ENCODE measurements around the gene NPW. TPM values are rescaled to one million over a fixed set of nuclear protein-coding genes. Genes with fewer than 3 reads are reported as not detected.
A peak's percentile ranks its signal among the peaks of the same experiment; 100 is the strongest.

Gene NPW
- polyA plus RNA-seq, 1 donor (not counting 4 experiments of a cell fraction or from before 2014, with no cell fraction given): not detected

GRCh38 chr16:2005646-2006045 lies 13.9 kb upstream of the NPW start:
- Histone ChIP-seq H3K4me3 (ENCODE audit: control insufficient read depth in 2 of 3, extremely low read depth in 1 of 3, insufficient read depth in 2 of 3, low read depth in 1 of 3, low read length in 3 of 3) (no peak overlapping the region), H4K20me1 (ENCODE audit: control insufficient read depth, extremely low read depth, insufficient read depth, low read length) (peaks cover 58% of the 10 kb centered on the region), H3K4me2 (ENCODE audit: control insufficient read depth, extremely low read depth, insufficient read depth, low read depth, low read length) (no peak overlapping the region), H3K27me3 (ENCODE audit: control insufficient read depth, extremely low read depth, insufficient read depth, low read length) (no peaks in the 10 kb centered on the region), H2AFZ (ENCODE audit: control insufficient read depth, low read length) (no peak overlapping the region), H3K4me1 (ENCODE audit: control insufficient read depth, extremely low read depth, insufficient read depth, low read length) (peaks cover 35% of the 10 kb centered on the region), H3K79me2 (ENCODE audit: control insufficient read depth, insufficient read depth, low read length) (peaks cover 86% of the 10 kb centered on the region), H3K9ac (ENCODE audit: control insufficient read depth, extremely low read depth, insufficient read depth, low read length) (no peak overlapping the region), H3K9me1 (ENCODE audit: control insufficient read depth, extremely low read depth, insufficient read depth, low read length) (peaks cover under 1% of the 10 kb centered on the region), H3K36me3 (ENCODE audit: control insufficient read depth in 2 of 2, extremely low read depth in 1 of 2, insufficient read depth in 2 of 2, low read length in 2 of 2) (peaks cover 22 to 67% of the 10 kb centered on the region in 2 experiments), H3K9me3 (ENCODE audit: control insufficient read depth, low read depth, low read length) (no peaks in the 10 kb centered on the region), H3K27ac (ENCODE audit: control insufficient read depth, insufficient read depth, low read length) (no peak overlapping the region)
- dilution Hi-C loops (cut with MboI; ENCODE audit: extremely low pct_ligation_motif_present, low sequenced_read_pairs): no loop called here
- DNase-seq (ENCODE audit: low read depth, low spot score) (no peak), FAIRE-seq (no peak)
- TF ChIP-seq CTCF (optimal IDR thresholded peaks at IDR 0.05 in 1 of 3, IDR thresholded peaks at IDR 0.05 in 1 of 3, conservative IDR thresholded peaks at IDR 0.05 in 1 of 3; ENCODE audit: extremely low read depth in 1 of 3, insufficient read depth in 2 of 3, low read length in 3 of 3) (no peak), EZH2 (IDR thresholded peaks at IDR 0.05; ENCODE audit: low read length) (no peak)

GRCh38 chr16:2006317-2006716 lies 13.3 kb upstream of the NPW start:
- H4K20me1 ChIP-seq (ENCODE audit: control insufficient read depth, extremely low read depth, insufficient read depth, low read length): peaks cover 57% of the 10 kb centered on the region
- TF ChIP-seq EZH2 (IDR thresholded peaks at IDR 0.05; ENCODE audit: low read length) (no peak), CTCF (optimal IDR thresholded peaks at IDR 0.05 in 1 of 3, IDR thresholded peaks at IDR 0.05 in 1 of 3, conservative IDR thresholded peaks at IDR 0.05 in 1 of 3; ENCODE audit: extremely low read depth in 1 of 3, insufficient read depth in 2 of 3, low read length in 3 of 3) (no peak)
- no peaks in the 10 kb centered on the region for H3K27me3 ChIP-seq (ENCODE audit: control insufficient read depth, extremely low read depth, insufficient read depth, low read length)
- DNase-seq (ENCODE audit: low read depth, low spot score) (no peak), FAIRE-seq (no peak)
- no peak overlapping the region for H3K4me2 ChIP-seq (ENCODE audit: control insufficient read depth, extremely low read depth, insufficient read depth, low read depth, low read length)
- H3K36me3 ChIP-seq (ENCODE audit: control insufficient read depth in 2 of 2, extremely low read depth in 1 of 2, insufficient read depth in 2 of 2, low read length in 2 of 2): peaks cover 16 to 61% of the 10 kb centered on the region in 2 experiments
- H3K4me3 ChIP-seq (ENCODE audit: control insufficient read depth in 2 of 3, extremely low read depth in 1 of 3, insufficient read depth in 2 of 3, low read depth in 1 of 3, low read length in 3 of 3): peak overlapping the region in 1 of 3 experiments; percentile 20
- peaks cover 36% of the 10 kb centered on the region for H3K4me1 ChIP-seq (ENCODE audit: control insufficient read depth, extremely low read depth, insufficient read depth, low read length)
- H3K9me1 ChIP-seq (ENCODE audit: control insufficient read depth, extremely low read depth, insufficient read depth, low read length): peaks cover 2% of the 10 kb centered on the region
- H3K9me3 ChIP-seq (ENCODE audit: control insufficient read depth, low read depth, low read length): no peaks in the 10 kb centered on the region
- H2AFZ ChIP-seq (ENCODE audit: control insufficient read depth, low read length): no peak overlapping the region
- H3K9ac ChIP-seq (ENCODE audit: control insufficient read depth, extremely low read depth, insufficient read depth, low read length): no peak overlapping the region
- no peak overlapping the region for H3K27ac ChIP-seq (ENCODE audit: control insufficient read depth, insufficient read depth, low read length)
- H3K79me2 ChIP-seq (ENCODE audit: control insufficient read depth, insufficient read depth, low read length): peaks cover 87% of the 10 kb centered on the region
- dilution Hi-C loops (cut with MboI; ENCODE audit: extremely low pct_ligation_motif_present, low sequenced_read_pairs): no loop called here

Measured in keratinocyte (primary cell).